H1 (cell line): Measurements from ENCODE around the gene MPHOSPH10. TPM values are rescaled to one million over a fixed set of nuclear protein-coding genes. Genes with fewer than 3 reads are reported as not detected.
A peak's percentile ranks its signal among the peaks of the same experiment; 100 is the strongest.

Experiments used
- CTCF ChIA-PET: fragments of 300-600 bp; sonication (Branson Sonifier 250); formaldehyde crosslinking; loops from one replicate; lab custom pipeline; 2021; ENCODE audit not compliant: partially characterized antibody; lab: Charles Lee
- POLR2A ChIA-PET: fragments of 300-600 bp; sonication (Branson Sonifier 250); formaldehyde crosslinking; loops from one replicate; lab custom pipeline; 2021; ENCODE audit warnings: inconsistent platforms; ENCODE audit not compliant: partially characterized antibody; lab: Charles Lee
- DNase-seq, 2 experiments: peaks; one replicate each; pipeline versions ENCODE4 v3.0.0 to v3.0.0-alpha.2; 2010 to 2022; ENCODE audit warnings: low spot score in 2 of 2, low read depth in 1 of 2, mixed read lengths in 1 of 2
- FAIRE-seq: peaks from 2 replicates; lab custom pipeline; 2011; peaks lifted over from hg19 to GRCh38; lab: Jason Lieb, UNC
- H2AFZ ChIP-seq: 2 replicates; pipeline ENCODE4 v1.8.1; 2012; ENCODE audit warnings: low read length, inconsistent platforms
- H2AK5ac ChIP-seq: 2 replicates; pipeline ENCODE4 v1.6.1; 2013; ENCODE audit warnings: low read depth, low read length
- H2BK120ac ChIP-seq: replicated peaks from 2 replicates; pipeline ENCODE3; 2013; ENCODE audit warnings: low read depth, low read length, inconsistent platforms
- H2BK12ac ChIP-seq: 2 replicates; pipeline ENCODE4 v1.6.1; 2013; ENCODE audit warnings: low read depth, low read length
- H2BK15ac ChIP-seq: 2 replicates; pipeline ENCODE4 v1.6.1; 2013; ENCODE audit warnings: low read length
- H2BK20ac ChIP-seq: 2 replicates; pipeline ENCODE4 v1.6.1; 2013; ENCODE audit warnings: low read length
- H2BK5ac ChIP-seq: 2 replicates; pipeline ENCODE4 v1.6.1; 2013; ENCODE audit warnings: low read depth, low read length
- H3K14ac ChIP-seq: 2 replicates; pipeline ENCODE4 v1.6.1; 2013; ENCODE audit warnings: inconsistent platforms; ENCODE audit not compliant: insufficient read length
- H3K18ac ChIP-seq: 2 replicates; pipeline ENCODE4 v1.6.1; 2013; ENCODE audit warnings: low read length; ENCODE audit errors: extremely low read depth
- H3K23ac ChIP-seq: 2 replicates; pipeline ENCODE4 v1.6.1; 2013; ENCODE audit warnings: inconsistent platforms; ENCODE audit not compliant: insufficient read length
- H3K23me2 ChIP-seq: 2 replicates; pipeline ENCODE4 v1.6.1; 2013; ENCODE audit warnings: low read depth, low read length
- H3K27ac ChIP-seq: 2 replicates; pipeline ENCODE4 v1.6.1; 2011; ENCODE audit warnings: low read depth, low read length, inconsistent platforms
- H3K27me3 ChIP-seq, 4 experiments: replicated peaks in 1 of 4; 1 replicate in 1 of 4; 2 replicates in 3 of 4; pipeline versions ENCODE4 v1.6.1 to v1.8.1; 2011 to 2013; ENCODE audit warnings: low read length in 3 of 4, mild to moderate bottlenecking in 3 of 4, inconsistent platforms in 2 of 4, mixed read lengths in 2 of 4, moderate library complexity in 1 of 4; ENCODE audit not compliant: control insufficient read depth in 3 of 4, insufficient read depth in 3 of 4; ENCODE audit errors: extremely low read depth in 1 of 4
- H3K36me3 ChIP-seq, 4 experiments: 2 replicates each; pipeline versions ENCODE4 v1.6.1 to v1.8.1; 2011 to 2013; ENCODE audit warnings: mild to moderate bottlenecking in 4 of 4, low read length in 3 of 4, moderate library complexity in 2 of 4, control low read depth in 1 of 4, inconsistent platforms in 1 of 4; ENCODE audit not compliant: insufficient read depth in 4 of 4, control insufficient read depth in 2 of 4
- H3K4ac ChIP-seq: replicated peaks from 2 replicates; pipeline ENCODE3; 2013; ENCODE audit warnings: low read length, low read depth, mixed read lengths, inconsistent platforms; ENCODE audit not compliant: insufficient read length
- H3K4me1 ChIP-seq, 4 experiments: replicated peaks in 1 of 4; 1 replicate in 1 of 4; 2 replicates in 3 of 4; pipeline versions ENCODE4 v1.6.1 to v1.8.1; 2011 to 2013; ENCODE audit warnings: low read length in 3 of 4, inconsistent platforms in 2 of 4, mixed read lengths in 1 of 4; ENCODE audit not compliant: insufficient read depth in 4 of 4, control insufficient read depth in 3 of 4
- H3K4me2 ChIP-seq, 2 experiments: 2 replicates each; pipeline versions ENCODE4 v1.6.1 to v1.8.1; 2011 to 2013; ENCODE audit warnings: low read depth in 2 of 2, low read length in 2 of 2, control low read depth in 1 of 2, inconsistent platforms in 1 of 2, mild to moderate bottlenecking in 1 of 2; ENCODE audit not compliant: insufficient read depth in 1 of 2
- H3K4me3 ChIP-seq, 4 experiments: fragments of 200-600, 300-600 bp in 1 of 4; sonication (generic), shearing (Covaris generic), sonication (Bioruptor Twin) in 1 of 4; 2 replicates each; pipeline versions ENCODE4 v1.5.1 to v1.8.1; 2011 to 2016; ENCODE audit warnings: low read length in 4 of 4, low read depth in 3 of 4, control low read depth in 2 of 4, inconsistent platforms in 2 of 4, mild to moderate bottlenecking in 2 of 4, mixed read lengths in 1 of 4, moderate library complexity in 1 of 4; ENCODE audit not compliant: insufficient read depth in 2 of 4; ENCODE audit errors: extremely low read depth in 1 of 4
- H3K56ac ChIP-seq: replicated peaks from 2 replicates; pipeline ENCODE3; 2013; ENCODE audit warnings: low read depth, mild to moderate bottlenecking, mixed read lengths, low read length, inconsistent platforms; ENCODE audit not compliant: insufficient read length
- H3K79me1 ChIP-seq: 2 replicates; pipeline ENCODE4 v1.6.1; 2013; ENCODE audit warnings: low read depth, low read length, control low read depth
- H3K79me2 ChIP-seq, 2 experiments: 2 replicates each; pipeline versions ENCODE4 v1.6.1 to v1.8.1; 2012 to 2013; ENCODE audit warnings: low read length in 2 of 2, mild to moderate bottlenecking in 2 of 2, inconsistent platforms in 1 of 2; ENCODE audit not compliant: insufficient read depth in 2 of 2, control insufficient read depth in 1 of 2
- H3K9ac ChIP-seq, 4 experiments: replicated peaks in 1 of 4; 1 replicate in 1 of 4; 2 replicates in 3 of 4; pipeline versions ENCODE4 v1.6.1 to v1.8.1; 2011 to 2013; ENCODE audit warnings: low read depth in 3 of 4, low read length in 3 of 4, control low read depth in 2 of 4, mild to moderate bottlenecking in 2 of 4, moderate library complexity in 2 of 4, inconsistent platforms in 1 of 4; ENCODE audit errors: extremely low read depth in 1 of 4
- H3K9me3 ChIP-seq, 2 experiments: 2 replicates each; pipeline versions ENCODE4 v1.6.1 to v1.8.1; 2012 to 2013; ENCODE audit warnings: mild to moderate bottlenecking in 2 of 2, moderate library complexity in 2 of 2, control low read depth in 1 of 2, inconsistent platforms in 1 of 2, low read depth in 1 of 2, low read length in 1 of 2, mixed read lengths in 1 of 2; ENCODE audit not compliant: insufficient read depth in 2 of 2
- H4K20me1 ChIP-seq, 2 experiments: replicated peaks in 1 of 2; 2 replicates each; pipeline versions ENCODE3 to v1.8.1; 2011 to 2013; ENCODE audit warnings: inconsistent platforms in 2 of 2, low read length in 2 of 2, mild to moderate bottlenecking in 1 of 2; ENCODE audit not compliant: insufficient read depth in 2 of 2, control insufficient read depth in 1 of 2
- H4K5ac ChIP-seq: 2 replicates; pipeline ENCODE4 v1.6.1; 2013; ENCODE audit warnings: low read length, low read depth, mixed read lengths, inconsistent platforms; ENCODE audit not compliant: insufficient read length
- H4K8ac ChIP-seq: 2 replicates; pipeline ENCODE4 v1.8.0; 2013; ENCODE audit warnings: mild to moderate bottlenecking, moderate library complexity, low read length, inconsistent platforms; ENCODE audit not compliant: insufficient read depth; ENCODE audit errors: extremely low read depth
- H4K91ac ChIP-seq: replicated peaks from 2 replicates; pipeline ENCODE3; 2013; ENCODE audit warnings: low read length, mixed read lengths, inconsistent platforms; ENCODE audit not compliant: insufficient read length
- WGBS, 2 experiments: shearing (Covaris generic) in 1 of 2; methylation state at CpG; one replicate each; pipeline versions ENCODE4 v1.1.6 to v1.1.7; 2013 to 2015; ENCODE audit warnings: low lambda C conversion rate in 2 of 2, mixed read lengths in 2 of 2, inconsistent platforms in 1 of 2, low coverage in 1 of 2, missing lambda C conversion rate in 1 of 2; ENCODE audit not compliant: insufficient replicate concordance in 2 of 2, insufficient coverage in 1 of 2, insufficient read length in 1 of 2; ENCODE audit errors: extremely low coverage in 1 of 2, missing lambda C conversion rate in 1 of 2; 5-methylcytosine and 5-hydroxymethylcytosine counted together
- polyA plus RNA-seq, 7 experiments: library from polyadenylated mRNA; depleted of rRNA in 3 of 7; stranded (reverse) in 5 of 7; unstranded in 2 of 7; fragments of >200 nt in 5 of 7; fragments of 200-250 nt in 2 of 7; gene quantifications; 1 replicate in 5 of 7; 2 replicates in 1 of 7; 4 replicates in 1 of 7; pipeline versions ENCODE4 v1.2.1 to v1.2.3, GENCODE V29; 2011 to 2013; ENCODE audit warnings: missing spikeins in 2 of 7, mixed read lengths in 2 of 7
- total RNA-seq: library from RNA; stranded (reverse); fragmentation: NEBNext Ultra II Directional; extraction: Animal tissue kit (Norgen Biotek cat#: 25700); gene quantifications from 2 replicates; pipeline ENCODE4 v1.2.1, GENCODE V29; 2021

The MPHOSPH10 gene
- total and polyA plus RNA-seq, 2 of the 8 experiments (the other 6 are each of a cell fraction or from before 2014, with no cell fraction given), result 4.5 to 39.1 TPM

DNA sequence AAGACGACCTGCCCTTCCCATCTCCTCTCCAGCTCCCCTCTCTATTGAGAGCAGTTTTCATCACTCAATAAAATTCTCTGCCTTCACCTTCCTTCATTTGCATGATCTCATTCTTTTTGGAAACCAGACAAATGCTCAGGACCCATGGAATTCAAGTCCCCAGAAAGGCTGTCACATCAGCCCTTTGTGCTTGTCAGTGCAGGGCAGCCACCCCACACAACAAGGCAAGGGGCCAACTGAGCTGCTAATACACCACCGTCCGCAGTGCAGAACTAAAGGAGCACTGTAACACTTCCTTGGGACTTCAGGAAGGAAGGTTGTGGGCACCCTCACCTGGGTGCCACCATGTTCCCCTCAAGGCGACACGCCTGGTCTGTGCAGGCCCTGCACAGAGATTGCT, 26.6 kb upstream of the MPHOSPH10 start:
- ChIA-PET CTCF (interaction anchor here (0.8 to 8.2 kb wide), 7 partner anchors 10 to 102 kb away, joined by 3 to 100 read pairs (median 3); partner anchors contain the start of gene NAGK), POLR2A (interaction anchor here (0.8 to 3.8 kb wide), 5 partner anchors 21 to 33 kb away, joined by 3 to 18 read pairs (median 4); partner anchors contain the start of gene MCEE)
- Histone ChIP-seq H2AK5ac (no peak overlapping the region), H2BK15ac (peak overlapping the region; percentile 76; the same call in 1 of the 2 replicates), H2BK120ac (no peak overlapping the region), H3K23ac (no peak overlapping the region), H3K4me1 (peaks cover 0 to 7% (median 5%) of the 10 kb centered on the region in 4 experiments; a peak in 4 of 7 replicates), H3K79me2 (no peaks in the 10 kb centered on the region), H3K23me2 (no peaks in the 10 kb centered on the region), H3K4ac (peak overlapping the region; percentile 95), H3K27me3 (no peaks in the 10 kb centered on the region), H2BK12ac (peak overlapping the region; percentile 18; the same call in 1 of the 2 replicates), H2AFZ (peak overlapping the region; percentile 32; the same call in 1 of the 2 replicates), H3K14ac (no peak overlapping the region), H3K9me3 (no peaks in the 10 kb centered on the region), H4K20me1 (no peaks in the 10 kb centered on the region), H3K36me3 (no peaks in the 10 kb centered on the region), H3K18ac (no peak overlapping the region), H4K91ac (peak overlapping the region; percentile 79), H3K9ac (no peak overlapping the region), H4K8ac (no peak overlapping the region; the same call in 1 of the 2 replicates), H3K4me2 (no peak overlapping the region; a peak in 1 of 4 replicates), H4K5ac (no peak overlapping the region), H3K4me3 (no peak overlapping the region), H2BK20ac (peak overlapping the region; percentile 56; the same call in 1 of the 2 replicates), H2BK5ac (peak overlapping the region; percentile 82; the same call in 1 of the 2 replicates), H3K27ac (no peak overlapping the region), H3K79me1 (no peaks in the 10 kb centered on the region), H3K56ac (no peak overlapping the region)
- DNase-seq (no peak), FAIRE-seq (no peak)
- 89% methylated on average over 5 of the region's 5 CpGs; no CpG with 5 or more reads in 1 of the 2 experiments for WGBS, 2 experiments
